ENCODE results near the gene GRM5.
"Not testable (repeated sequence)": the region's sequence is repeated elsewhere in the genome, so short reads cannot be mapped to it uniquely, and the experiment has no call there.

Gene GRM5

GRCh38 chr11:88458047-88458446 is 607.7 kb downstream of the GRM5 start:
- H3K27me3 ChIP-seq (ENCODE audit: control insufficient read depth in 1 of 2, insufficient read depth in 2 of 2, low read length in 2 of 2); H3K9me3 ChIP-seq (ENCODE audit: control insufficient read depth in 1 of 2, low read length in 2 of 2); H3K9ac ChIP-seq (ENCODE audit: low read depth in 1 of 2, low read length in 2 of 2); H3K4me1 ChIP-seq (ENCODE audit: control insufficient read depth in 1 of 2, insufficient read depth in 2 of 2, low read length in 2 of 2); H3K27ac ChIP-seq (ENCODE audit: low read depth, low read length); H3K4me3 ChIP-seq (ENCODE audit: low read depth in 1 of 2, low read length in 2 of 2); H3K36me3 ChIP-seq (ENCODE audit: control insufficient read depth in 1 of 2, insufficient read depth in 2 of 2, low read length in 2 of 2): not testable (repeated sequence)

- no peak overlapping the region for H3K4me3 ChIP-seq (ENCODE audit: low read depth in 1 of 2, low read length in 2 of 2)
- H3K36me3 ChIP-seq (ENCODE audit: control insufficient read depth in 1 of 2, insufficient read depth in 2 of 2, low read length in 2 of 2), result no peaks in the 10 kb centered on the region
- H3K27me3 ChIP-seq (ENCODE audit: control insufficient read depth in 1 of 2, insufficient read depth in 2 of 2, low read length in 2 of 2), result no peaks in the 10 kb centered on the region
- no peaks in the 10 kb centered on the region for H3K9me3 ChIP-seq (ENCODE audit: control insufficient read depth in 1 of 2, low read length in 2 of 2)
- H3K4me1 ChIP-seq (ENCODE audit: control insufficient read depth in 1 of 2, insufficient read depth in 2 of 2, low read length in 2 of 2), result no peaks in the 10 kb centered on the region
- H3K27ac ChIP-seq (ENCODE audit: low read depth, low read length), result no peak overlapping the region
- no peak overlapping the region for H3K9ac ChIP-seq (ENCODE audit: low read depth in 1 of 2, low read length in 2 of 2)
Observed at GRCh38 chr11:88455974-88456373, 609.8 kb downstream of the GRM5 start.

GRCh38 chr11:88454881-88455280 is 610.9 kb downstream of the GRM5 start:
- Histone ChIP-seq H3K4me1 (ENCODE audit: control insufficient read depth in 1 of 2, insufficient read depth in 2 of 2, low read length in 2 of 2) (no peaks in the 10 kb centered on the region), H3K9me3 (ENCODE audit: control insufficient read depth in 1 of 2, low read length in 2 of 2) (no peaks in the 10 kb centered on the region), H3K36me3 (ENCODE audit: control insufficient read depth in 1 of 2, insufficient read depth in 2 of 2, low read length in 2 of 2) (no peaks in the 10 kb centered on the region), H3K27me3 (ENCODE audit: control insufficient read depth in 1 of 2, insufficient read depth in 2 of 2, low read length in 2 of 2) (no peaks in the 10 kb centered on the region), H3K9ac (ENCODE audit: low read depth in 1 of 2, low read length in 2 of 2) (no peak overlapping the region), H3K4me3 (ENCODE audit: low read depth in 1 of 2, low read length in 2 of 2) (no peak overlapping the region), H3K27ac (ENCODE audit: low read depth, low read length) (no peak overlapping the region)

Measured in duodenal mucosa (tissue), 2 donors.